ENCODE data around the gene PSPC1.
A peak's percentile ranks its signal among the peaks of the same experiment; 100 is the strongest.
"Not testable (repeated sequence)": the region's sequence is repeated elsewhere in the genome, so short reads cannot be mapped to it uniquely, and the experiment has no call there.

Gene PSPC1, protein sequence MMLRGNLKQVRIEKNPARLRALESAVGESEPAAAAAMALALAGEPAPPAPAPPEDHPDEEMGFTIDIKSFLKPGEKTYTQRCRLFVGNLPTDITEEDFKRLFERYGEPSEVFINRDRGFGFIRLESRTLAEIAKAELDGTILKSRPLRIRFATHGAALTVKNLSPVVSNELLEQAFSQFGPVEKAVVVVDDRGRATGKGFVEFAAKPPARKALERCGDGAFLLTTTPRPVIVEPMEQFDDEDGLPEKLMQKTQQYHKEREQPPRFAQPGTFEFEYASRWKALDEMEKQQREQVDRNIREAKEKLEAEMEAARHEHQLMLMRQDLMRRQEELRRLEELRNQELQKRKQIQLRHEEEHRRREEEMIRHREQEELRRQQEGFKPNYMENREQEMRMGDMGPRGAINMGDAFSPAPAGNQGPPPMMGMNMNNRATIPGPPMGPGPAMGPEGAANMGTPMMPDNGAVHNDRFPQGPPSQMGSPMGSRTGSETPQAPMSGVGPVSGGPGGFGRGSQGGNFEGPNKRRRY

DNA sequence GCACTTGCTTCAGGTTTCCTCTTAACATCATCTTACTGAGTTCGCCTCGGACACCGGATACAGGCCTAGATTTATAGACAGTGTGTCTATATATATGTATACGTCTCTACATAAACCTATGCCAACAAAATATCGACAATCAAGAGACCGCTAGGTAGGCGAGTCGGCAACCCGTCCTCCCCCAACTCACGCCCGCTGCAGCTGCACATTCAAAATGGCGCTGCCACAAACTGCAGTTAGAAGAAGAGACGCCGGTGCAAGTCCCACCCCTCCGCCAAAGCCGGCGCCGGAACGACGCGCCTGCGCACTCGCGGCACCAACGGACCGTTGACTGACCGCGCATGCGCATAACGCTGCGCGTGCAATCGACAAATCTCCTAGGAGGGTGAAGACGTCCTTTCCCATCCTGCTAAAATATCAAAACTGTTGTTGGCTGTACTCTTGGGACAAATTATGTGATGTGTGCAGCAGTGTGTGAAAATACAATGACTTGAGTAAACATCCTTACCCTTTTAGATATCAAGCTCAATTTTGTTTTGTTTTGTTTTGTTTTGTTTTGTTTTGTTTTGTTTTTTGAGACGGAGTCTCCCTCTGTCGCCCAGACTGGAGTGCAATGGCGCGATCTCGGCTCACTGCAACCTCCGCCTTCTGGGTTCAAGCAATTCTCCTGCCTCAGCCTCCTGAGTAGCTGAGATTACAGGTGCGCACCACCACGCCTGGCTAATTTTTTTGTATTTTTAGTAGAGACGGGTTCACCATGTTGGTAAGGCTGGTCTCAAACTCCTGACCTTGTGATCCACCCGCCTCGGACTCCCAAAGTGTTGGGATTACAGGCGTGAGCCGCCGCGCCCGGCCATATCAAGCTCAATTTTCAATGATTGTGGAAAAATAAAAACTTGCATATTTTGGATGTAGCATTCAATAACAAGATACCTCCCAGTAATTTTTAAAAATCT, at the start of gene PSPC1:
Gene PSPC1, minus strand, starts transcription at position 219 of the 956 bp plus-strand sequence. Its CDS starts 188 bp downstream, at position 31.
- DNase-seq = peak; percentile 95 to 96

DNA sequence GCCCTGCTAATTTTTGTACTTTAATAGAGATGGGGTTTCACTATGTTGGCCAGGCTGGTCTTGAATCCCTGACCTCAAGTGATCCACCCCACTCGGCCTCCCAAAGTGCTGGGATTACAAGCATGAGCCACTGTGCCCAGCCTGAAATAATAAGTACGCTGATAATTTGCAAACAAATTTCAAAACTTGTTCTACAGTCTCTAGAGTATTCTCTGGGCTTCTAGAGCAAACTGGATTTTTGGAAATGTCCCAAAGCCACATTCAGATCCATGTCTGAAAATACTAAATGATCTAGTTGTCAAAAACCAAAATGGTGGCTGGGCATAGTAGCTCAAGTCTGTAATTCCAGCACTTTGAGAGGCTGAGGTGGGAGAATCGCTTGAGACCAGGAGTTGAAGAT, 39.9 kb upstream of the PSPC1 start:
- no peak for DNase-seq

DNA sequence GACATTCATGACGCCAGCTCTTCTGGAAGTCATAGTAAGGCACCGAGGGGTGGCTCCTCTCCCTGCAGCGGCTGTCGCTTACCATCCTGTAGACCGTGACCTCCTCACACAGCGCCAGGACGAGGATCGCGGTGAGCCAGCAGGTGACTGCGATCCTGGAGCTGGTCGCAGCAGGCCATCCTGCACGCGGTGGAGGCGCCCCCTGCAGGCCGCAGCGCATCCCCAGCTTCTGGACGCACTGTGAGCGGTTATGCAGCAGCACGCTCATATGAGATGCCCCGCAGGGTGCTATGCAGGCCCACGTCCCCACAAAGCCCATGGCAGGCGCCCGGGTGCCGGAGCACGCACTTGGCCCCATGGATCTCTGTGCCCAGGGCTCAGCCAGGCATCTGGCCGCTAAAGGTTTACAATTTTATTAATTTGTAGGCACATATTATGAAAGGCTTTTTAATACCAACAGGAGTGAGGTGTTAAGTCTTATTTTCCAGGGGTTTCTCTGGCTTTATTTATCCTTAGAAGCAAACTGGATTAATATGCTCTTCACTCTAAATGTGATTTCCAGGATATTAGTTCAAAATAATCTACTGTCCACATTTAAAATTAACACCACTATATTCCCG, 35.6 kb upstream of the PSPC1 start:
- peak; percentile 51 to 65 for DNase-seq

DNA sequence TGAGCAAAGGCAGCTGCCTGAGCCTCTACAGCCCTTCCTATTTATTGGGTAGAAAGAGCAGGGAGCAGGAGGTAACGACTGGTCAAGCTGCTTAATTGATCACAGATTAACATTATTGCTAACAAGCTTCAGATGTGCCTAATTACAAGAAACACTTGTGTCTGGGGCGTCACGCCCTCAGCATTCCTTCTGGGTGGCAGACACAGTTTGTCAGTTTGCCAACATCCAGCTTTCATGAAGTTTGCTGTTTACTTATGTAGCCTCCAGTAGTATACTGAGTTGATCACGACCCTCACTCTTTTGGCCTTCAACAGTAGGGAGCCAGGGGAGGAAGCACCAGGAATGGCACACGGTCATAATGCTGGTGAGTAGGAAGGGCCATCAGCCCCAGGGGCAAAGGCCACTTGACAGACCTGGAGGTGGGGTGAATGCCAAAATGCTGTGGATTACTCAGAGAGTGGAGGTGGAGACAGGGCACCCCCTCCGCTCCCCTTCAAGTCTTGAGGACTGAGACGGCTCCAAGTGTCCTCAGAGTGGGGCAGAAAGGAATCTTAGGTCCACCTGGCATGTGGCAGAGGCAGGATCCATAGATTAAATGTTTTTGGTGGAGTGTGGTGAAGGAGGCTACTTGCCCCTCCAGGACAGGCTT, 34.9 kb upstream of the PSPC1 start:
- DNase-seq = no peak

DNA sequence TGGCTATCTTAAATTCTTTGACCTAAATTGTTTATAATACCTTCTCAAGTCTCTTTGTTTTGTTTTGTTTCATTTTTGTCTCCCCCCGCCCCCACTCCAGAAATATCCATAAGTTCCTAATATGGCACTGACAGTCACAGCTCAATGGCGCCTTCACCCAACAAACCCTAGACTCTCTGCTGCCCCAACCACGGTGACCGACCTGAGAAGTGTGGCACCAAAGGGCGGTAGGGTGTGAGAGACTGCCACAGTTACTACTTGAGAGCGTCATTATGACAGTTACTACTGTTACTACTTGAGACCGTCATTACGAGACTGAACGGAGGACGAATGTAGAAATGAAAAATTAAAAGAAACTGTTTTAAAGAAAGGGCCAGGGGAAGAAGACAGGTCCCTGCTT, 34.4 kb upstream of the PSPC1 start:
- DNase-seq = no peak

DNA sequence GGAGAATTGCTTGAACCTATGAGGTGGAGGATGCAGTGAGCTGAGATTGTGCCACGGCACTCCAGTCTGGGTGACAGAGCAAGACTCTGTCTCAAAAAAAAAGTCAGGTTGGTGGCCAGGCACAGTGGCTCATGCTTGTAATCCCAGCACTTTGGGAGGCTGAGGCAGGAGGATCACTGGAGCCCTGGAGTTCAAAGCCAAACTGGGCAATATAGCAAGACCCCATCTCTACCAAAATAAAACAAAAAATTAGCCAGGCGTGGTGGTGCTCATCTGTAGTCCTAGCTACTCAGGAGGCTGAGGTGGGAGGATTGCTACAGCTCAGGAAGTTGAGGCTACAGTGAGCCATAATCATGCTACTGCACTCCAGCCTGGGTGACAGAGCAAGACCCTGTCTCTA, 33.1 kb upstream of the PSPC1 start:
- DNase-seq = not testable (repeated sequence)

DNA sequence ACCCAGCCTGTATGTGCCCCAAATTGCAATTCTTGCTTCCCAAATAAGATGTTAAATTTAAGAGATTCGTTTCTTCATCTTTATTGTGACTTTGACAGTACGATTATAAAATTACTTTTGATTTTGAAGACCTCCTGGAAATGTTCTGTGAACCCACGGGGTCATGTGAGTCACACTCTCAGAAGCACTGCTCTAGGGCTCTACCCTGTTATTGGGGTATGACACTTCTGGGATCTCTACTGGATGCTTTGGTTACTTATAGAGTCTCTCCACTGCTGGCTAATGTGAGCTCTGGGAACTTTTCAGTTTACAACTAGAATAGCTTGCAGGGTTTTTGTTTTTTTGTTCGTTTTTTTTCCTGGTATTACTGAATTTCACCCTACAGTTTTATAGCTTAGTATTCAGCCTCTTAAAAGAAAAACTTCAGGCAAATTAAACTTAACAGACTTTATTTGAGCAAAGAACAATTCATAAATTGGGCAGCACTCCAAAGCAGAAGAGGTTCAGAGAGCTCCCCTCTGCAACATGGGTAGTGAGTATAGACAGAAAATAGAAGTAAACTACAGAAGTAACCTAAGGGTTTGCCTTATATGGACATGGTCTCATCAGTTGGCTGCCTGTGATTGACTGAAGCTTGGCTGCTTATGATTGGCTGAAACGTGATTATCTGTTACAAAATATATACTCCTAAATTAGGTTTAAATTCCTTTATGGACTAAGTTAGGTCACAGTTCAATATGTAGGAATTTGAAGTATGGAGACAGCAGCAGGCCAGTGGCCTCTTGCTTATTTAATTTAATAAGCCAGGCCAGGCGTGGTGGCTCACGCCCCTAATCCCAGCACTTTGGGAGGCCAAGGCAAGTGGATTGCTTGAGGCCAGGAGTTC, 28.5 kb upstream of the PSPC1 start:
- DNase-seq = no peak

DNA sequence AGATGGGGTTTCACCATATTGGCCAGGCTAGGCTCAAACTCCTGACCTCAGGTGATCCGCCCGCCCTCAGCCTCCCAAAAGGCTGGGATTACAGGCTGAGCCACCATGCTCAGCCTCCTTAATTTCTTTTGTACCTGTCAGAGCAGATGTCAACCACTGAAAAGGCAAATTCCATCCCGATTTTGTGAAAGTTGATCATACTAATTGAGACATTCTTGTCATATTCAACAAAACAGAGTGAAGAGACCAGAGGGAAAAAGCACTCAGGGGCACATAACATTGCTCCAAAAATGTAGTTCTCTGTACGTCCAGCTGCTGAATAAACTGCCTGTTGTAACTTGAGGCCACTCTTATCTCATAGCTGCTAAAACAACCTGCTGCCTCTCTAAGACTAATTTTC, 27.4 kb upstream of the PSPC1 start:
- no peak for DNase-seq

DNA sequence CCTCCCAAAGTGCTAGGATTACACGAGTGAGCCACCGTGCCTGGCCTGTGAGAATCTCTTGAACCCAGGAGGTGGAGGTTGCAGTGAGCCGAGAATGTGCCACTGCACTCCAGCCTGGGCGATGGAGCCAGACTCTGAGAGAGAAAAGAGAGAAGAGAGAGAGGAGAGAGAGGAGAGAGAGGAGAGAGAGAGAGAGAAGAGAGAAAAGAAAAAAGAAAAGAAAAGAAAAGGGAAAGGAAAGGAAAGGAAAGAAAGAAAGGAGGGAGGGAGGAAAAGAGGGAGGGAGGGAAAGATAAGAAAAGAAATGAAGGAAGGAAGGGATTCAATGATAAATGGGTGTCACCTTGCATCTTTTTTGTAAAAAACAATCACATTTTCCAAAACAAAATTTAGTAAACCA, 23.0 kb upstream of the PSPC1 start:
- no peak for DNase-seq

DNA sequence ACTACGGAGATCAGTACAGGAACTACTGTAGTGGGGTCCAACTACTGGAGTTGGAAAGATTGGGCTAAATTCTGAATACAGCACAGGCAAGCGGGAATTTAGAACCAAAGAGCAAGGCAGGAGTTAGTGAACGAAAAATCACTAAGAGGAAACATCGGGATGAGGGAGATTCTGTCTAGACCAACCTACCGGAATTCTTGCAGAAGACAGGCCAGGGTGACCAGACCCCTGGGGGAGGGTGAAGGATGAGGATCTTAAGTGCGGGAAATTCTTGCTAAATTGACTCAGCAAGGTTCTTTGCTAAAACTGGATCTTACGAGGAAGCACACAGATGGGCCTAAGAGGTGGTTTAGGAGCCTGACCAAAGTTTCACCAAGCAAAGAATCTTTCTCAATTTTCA, 13.2 kb upstream of the PSPC1 start:
- DNase-seq = no peak

DNA sequence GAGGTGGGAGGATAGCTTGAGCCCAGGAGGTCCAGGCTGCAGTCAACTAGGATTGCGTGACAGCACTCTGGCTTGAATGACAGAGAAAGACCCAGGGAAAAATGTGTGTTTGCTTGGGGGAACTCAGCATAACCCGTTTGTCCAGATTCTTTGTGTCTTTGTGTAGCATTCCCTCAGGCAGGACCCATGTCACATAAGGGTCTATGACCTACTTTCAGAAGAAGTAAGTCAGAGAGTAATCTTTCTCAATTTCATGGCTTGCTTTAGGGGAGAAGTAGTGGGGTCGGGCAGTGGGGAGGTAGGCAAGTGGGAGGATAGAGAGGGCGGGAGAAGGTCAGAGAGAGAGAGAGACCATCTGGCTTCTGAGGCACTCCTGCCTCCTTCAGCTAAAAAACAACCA, 11.9 kb upstream of the PSPC1 start:
- no peak for DNase-seq

DNA sequence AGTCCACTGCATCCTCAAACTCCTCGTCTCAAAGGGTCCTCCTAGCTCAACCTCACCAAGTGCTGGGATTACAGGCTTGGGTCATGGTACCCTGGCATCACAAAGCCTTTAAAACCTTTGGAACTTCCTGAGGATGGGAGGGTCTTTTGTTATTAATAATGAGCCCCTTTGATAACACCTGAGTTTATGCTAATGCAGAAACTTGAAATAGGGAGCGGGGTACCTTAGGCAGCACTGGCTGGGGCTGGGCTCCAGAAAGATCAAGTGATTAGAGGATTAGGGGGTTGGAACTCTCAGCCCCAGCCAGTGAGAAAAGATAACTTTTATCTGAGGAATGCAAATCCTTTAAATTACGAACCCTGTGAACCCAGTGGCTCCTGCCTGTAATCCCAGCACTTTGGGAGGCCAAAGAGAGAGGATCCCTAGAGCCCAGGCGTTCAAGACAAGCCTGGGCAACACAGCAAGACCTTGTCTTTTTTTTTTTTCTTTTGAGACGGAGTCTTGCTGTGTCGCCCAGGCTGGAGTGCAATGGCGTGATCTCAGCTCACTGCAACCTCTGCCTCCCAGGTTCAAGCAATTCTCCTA, 9.3 kb upstream of the PSPC1 start:
- DNase-seq = no peak

DNA sequence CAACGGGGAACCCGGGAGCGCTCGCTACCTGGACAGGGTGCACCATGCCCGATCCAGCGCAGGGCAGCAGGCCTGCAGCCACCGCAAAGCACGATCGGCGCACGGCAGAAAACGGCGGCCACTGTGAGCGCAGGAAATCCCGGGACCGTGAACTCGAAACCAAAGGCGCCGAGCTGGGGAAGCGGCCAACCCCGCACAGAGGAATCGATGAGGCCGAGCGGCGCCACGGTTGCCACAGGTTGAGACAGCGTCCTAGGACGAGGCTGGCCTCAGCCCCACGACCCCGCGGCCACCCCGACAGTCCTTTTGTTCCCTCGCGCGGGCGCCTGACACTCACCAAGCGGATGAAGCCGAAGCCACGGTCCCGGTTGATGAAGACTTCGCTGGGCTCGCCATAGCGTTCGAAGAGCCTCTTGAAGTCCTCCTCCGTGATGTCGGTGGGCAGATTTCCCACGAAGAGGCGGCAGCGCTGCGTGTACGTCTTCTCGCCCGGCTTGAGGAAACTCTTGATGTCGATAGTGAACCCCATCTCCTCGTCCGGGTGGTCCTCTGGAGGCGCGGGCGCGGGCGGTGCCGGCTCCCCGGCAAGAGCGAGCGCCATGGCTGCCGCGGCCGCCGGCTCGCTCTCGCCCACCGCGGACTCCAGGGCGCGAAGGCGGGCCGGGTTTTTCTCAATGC, 557 bp downstream of the PSPC1 start:
- DNase-seq = peak; percentile 68 to 73

DNA sequence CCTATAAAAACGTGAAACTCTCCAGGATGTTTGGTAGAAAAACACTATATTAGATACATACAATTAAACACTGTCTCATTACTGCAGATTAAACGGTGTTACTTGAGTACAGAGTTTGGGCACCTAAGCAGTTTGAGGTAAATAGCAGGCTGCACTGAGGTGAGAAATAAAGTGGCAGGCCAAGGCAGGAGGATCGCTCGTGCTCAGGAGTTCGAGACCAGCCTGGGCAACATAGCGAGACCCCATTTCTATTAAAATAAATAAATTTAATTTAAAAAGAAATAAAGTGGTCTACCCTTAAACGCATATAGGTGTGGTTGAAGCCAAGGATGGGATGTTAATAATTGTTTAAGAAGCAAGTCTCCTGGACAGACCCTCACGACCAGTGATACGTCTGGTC, 1.2 kb downstream of the PSPC1 start:
- DNase-seq = peak in 1 of 2 experiments; percentile 33

DNA sequence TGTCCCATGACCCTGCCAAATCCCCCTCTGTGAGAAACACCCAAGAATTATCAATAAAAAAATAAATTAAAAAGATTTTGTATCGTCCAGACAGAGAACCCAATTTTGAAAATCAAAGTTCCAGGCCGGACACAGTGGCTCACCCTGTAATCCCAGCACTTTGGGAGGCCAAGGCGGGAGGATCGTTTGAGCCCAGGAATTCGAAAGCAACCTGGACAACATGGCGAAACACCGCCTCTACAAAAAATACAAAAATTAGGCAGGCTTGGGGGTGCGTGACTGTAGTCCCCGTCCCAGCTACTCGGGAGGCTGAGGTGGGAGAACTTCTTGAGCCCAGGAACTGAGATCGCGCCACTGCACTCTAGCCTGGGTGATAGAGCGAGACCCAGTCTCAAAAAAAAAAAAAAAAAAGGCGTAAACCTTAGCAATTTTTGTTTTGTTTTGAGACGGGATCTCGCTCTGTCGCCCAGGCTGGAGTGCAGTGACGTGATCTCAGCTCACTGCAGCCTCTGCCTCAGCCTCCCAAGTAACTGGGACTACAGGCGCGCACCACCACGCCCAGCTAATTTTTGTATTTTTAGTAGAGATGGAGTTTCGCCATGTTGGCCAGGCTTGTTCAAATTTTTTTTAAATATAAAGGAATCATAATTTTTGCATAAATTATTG, 1.9 kb downstream of the PSPC1 start:
- peak in 1 of 2 experiments; percentile 27 for DNase-seq

DNA sequence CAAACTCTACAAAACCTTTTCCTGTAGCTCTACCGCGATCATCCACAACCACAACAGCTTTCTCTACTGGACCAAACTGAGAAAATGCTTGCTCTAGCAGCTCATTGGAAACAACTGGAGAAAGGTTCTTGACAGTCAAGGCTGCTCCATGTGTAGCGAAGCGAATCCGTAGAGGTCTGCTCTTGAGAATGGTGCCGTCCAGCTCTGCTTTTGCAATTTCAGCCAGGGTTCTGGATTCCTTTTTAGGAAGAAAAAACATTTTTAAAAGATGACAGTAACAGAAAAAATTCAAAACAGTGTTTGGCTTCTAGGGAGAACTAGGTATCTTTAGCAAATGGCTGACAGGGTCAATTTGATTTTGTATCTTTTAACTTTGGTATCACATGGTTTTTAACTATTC, 10.4 kb downstream of the PSPC1 start:
- no peak for DNase-seq

DNA sequence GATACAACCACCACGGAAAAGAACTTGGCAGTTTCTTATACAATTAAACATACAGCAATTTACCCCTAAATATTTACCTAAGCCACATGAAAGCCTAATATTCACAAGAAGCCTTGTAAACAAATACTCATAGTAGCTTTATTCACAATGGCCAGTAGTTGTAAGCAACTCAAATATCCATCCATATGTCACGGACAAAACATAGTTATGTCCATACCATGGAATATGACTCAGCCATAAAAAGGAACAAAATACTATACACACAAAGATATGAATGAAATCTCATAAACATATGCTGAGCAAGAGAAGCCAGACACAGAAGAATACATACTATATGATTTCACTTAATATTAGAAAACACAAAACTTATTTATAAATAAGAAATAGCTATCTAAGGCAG, 12.9 kb downstream of the PSPC1 start:
- DNase-seq = no peak

DNA sequence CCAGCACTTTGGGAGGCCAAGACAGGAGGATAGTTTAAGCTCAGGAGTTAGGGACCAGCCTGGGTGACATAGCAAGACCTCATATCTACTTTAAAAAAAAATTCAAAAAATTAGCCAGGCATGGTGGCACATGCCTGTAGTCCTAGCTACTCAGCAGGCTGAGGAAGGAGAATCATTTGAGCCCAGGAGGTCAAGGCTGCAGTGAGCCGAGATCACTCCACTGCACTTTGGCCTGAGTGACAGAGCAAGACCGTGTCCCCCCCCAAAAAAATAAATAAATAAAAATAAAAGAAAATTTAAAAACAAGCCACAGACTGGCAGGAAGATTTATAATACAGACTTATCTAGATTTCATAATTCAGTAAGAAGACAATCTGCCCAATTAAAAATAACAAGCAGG, 14.8 kb downstream of the PSPC1 start:
- DNase-seq = no peak

DNA sequence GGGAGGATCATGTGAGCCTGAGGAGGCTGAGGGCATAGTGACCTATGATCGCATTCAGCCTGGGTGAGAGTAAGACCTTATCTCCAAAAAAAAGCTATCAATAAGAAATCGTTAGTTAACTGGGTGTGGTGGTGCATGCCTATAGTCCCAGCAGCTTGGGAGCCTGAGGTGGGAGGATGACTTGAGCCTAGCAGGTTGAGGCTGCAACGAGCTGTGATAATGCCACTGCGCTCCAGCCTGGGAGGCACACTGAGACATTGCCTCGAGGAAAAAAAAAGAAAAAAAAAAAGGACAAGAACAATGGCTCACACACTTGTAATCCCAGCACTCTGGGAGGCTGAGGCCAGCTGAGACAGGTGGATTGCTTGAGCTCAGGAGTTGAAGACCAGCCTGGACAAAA, 16.2 kb downstream of the PSPC1 start:
- no peak for DNase-seq

DNA sequence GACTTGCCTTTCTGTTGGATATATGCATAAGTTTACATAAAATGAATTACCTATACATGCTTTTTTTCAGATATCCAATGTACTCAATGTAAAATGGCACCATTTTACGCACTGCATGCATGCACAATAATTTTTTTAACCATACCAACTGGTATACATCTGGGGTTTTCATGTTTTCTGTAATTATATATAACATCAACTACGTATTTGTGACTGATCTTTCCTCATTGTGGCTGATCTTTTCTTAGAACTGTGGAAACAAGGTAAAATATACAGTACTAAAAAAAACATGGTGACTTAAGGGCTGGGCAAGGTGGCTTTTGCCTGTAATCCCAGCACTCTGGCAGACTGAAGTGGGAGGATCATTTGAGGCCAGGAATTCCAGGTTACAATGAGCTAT, 18.5 kb downstream of the PSPC1 start:
- DNase-seq = no peak
